ENCODE results near the gene TEAD4.

DNA sequence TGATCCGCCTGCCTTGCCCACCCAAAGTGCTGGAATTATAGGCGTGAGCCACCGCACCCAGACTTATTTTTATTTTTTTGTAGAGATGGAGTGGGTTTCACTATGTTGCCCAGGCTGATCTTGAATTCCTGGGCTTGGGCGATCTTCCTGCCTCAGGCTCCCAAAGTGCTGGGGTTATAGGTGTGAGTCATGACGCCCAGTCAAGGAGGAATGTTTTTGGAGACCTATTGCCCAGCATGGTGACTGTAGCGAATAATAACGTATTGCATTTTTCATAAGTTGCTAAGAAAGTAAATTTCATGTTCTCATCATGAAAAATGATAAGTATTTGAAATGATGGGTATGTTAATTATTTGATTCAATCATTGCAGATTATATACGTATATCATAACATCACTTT is 46.5 kb downstream of the TEAD4 start:
- TF ChIP-seq EZH2 (IDR thresholded peaks at IDR 0.05; ENCODE audit: borderline replicate concordance, low read depth, low read length, poor library complexity, severe bottlenecking) (no peak), CTCF (conservative IDR thresholded peaks at IDR 0.05; ENCODE audit: low read depth, low read length) (no peak)

Measured in A673 (cell line).